GM19455 (cell line): ENCODE data around the gene GRID2.

Experiments used
- ATAC-seq: cut with Tn5 transposase; IDR thresholded peaks from one replicate; pipeline ENCODE4 v1.9.1; 2021; ENCODE audit not compliant: unreplicated experiment

The GRID2 gene

DNA sequence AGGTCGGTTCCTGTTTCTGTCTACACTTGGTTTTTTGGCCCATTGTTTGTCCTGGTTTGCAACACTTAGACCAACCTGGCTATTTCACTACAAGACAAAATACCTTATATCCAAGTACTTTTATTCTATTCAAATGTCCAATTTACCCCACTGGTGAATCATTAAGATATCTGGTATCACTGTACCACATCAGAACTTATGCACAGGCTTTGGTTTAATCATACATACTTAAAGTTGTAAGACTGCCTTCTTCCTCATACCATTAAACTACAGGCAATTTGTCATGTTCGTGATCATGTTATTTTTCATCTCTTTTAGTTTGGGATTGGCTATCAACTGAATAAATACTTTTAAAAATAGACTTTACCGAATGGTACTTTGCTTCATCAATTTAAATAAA lies 1471.8 kb downstream of the GRID2 start:
- no peak for ATAC-seq

DNA sequence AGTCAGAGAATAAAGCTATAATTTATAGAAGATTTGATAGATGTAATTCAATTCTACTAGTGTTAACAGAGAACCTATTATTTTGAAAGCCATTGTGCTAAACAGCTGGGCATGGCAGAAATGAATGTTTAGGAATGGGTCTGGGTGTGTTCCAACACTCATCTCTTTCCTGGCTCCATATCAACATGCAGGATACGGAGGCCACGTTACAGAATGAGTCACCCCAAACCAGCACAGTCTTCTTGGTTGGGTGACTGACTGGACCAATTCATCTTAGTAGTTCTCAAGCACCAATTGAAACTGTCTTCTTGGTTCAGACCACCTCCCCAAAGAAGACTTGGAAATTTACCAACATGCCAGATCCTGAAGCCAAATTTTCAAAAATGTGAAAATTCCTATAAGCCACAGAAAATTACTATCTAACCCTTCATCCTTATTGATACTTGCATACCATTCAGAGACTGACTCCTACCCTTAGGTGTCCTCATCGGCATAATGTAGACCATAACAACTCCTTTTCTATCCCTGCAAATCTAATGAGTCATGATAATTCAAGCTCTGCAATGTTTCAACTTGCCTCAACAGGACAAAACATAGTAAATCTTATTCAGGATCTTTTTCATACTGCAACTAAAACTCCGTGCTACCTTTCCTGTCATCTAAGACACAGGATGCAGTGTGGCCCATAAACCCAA lies 1472.8 kb downstream of the GRID2 start:
- ATAC-seq, result no peak

- ATAC-seq, result no peak
Observed at GRCh38 chr4:93777081-93777460, 1473.3 kb downstream of the GRID2 start.

- no peak for ATAC-seq
Observed at GRCh38 chr4:93779228-93779627, 1475.5 kb downstream of the GRID2 start.

DNA sequence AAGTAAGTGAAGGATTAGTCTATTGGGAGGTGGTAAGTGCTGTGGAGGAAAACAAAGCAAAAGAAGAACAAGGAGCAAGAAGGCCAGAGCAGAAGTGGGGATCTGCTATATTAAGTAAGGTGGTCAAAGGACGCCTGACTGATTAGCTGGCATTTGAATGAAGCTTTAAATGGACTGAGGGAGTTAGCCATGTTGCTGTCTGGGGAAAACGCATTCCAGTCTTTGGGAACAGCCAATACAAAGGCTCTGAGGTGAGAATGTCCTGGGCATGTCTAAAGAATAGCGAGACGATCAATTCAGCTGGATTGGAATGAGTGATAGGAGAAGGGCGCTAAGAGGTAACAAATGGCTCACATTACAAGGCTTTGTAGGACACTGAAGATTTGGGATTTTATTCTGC lies 1476.3 kb downstream of the GRID2 start:
- ATAC-seq, result no peak

DNA sequence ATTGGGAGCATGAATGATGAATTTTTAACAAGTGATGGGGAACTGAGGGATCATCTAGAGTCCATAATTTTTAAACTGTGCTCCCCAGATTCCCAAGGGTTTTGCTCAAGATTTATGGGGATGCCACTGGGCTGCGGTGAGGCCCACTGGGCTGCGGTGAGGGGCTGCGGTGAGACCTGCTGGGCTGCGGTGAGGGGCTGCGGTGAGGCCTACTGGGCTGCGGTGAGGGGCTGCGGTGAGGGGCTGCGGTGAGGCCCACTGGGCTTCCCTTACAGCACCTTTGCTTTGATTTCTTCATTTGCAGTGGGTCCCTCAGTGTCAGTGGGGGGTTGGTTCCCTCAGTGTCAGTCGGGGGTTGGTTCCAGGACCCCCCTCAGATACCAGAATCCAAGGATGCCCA lies 1477.4 kb downstream of the GRID2 start:
- no peak for ATAC-seq

GRCh38 chr4:93786149-93786548 lies 1482.4 kb downstream of the GRID2 start:
- ATAC-seq, result no peak

GRCh38 chr4:93788712-93789111 lies 1484.9 kb downstream of the GRID2 start:
- ATAC-seq, result no peak

GRCh38 chr4:93791570-93792195 lies 1487.9 kb downstream of the GRID2 start:
- ATAC-seq, result peak; percentile 79

GRCh38 chr4:93802045-93802444 lies 1498.3 kb downstream of the GRID2 start:
- no peak for ATAC-seq

GRCh38 chr4:93809773-93810172 lies 1506.0 kb downstream of the GRID2 start:
- ATAC-seq, result no peak

DNA sequence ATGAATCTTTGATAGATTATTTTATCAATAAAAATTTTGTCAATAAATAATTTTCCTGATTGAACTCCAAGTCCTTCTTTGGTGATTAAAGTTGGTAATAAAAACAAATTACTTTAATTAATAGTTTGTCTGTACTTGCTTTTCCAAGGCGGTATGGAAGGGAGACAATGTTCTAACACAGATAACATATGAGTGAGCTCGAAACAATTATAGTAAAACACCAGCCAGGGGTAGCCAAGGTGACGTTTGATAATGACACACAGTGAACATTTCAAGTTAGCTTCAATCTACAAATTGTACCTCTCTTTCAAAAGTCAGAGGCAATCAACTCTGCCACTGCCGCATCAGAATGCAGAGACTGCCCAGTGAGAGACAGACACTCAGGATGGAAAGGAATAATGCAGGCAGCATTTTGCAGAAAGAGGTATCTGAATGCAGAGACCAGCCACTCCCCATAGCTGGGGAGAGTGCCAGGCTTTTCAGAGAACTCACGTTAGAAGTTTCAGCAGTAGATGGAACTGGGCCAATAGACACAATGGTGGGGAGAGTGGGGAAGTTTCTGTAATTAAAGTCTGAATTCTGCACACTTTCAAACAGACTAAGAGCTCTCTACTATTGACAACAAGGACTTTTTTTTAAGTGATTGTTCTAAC lies 1506.7 kb downstream of the GRID2 start:
- no peak for ATAC-seq

DNA sequence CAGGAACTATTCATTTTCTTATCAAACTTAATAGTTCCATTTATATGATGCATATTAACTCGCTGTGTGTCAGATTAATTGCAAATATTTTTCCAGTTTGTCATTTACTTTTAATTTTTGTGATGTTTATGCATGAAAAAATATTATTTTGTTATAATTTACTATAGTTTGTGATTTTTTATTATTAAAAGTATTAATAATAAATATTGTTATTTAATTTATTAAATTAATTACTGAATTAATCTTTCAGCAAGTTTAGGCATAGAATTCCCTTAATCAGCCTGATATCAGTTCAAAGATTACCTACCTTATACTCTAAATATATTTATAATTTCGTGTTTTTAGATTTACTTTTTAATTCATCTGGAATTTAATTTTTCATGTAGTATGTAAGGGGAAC lies 1509.3 kb downstream of the GRID2 start:
- no peak for ATAC-seq

DNA sequence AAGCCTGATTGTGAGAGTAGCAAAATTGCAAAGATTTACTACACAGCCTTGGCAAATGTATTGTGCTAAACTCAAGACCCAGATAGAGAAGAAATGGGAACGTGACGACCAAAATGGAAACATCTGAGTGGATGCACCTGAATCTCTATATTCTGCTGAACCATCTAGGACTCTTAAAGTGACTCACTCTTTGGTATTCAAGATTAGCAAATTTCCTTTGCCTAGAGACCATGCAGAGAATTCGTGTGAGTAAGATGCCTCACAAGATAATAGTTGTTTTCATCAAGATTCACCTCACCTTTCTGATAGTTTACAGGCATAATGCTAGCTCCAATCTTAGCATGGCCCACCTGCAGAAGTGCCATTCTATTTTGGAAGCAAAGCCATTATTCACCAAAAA lies 1510.4 kb downstream of the GRID2 start:
- no peak for ATAC-seq

DNA sequence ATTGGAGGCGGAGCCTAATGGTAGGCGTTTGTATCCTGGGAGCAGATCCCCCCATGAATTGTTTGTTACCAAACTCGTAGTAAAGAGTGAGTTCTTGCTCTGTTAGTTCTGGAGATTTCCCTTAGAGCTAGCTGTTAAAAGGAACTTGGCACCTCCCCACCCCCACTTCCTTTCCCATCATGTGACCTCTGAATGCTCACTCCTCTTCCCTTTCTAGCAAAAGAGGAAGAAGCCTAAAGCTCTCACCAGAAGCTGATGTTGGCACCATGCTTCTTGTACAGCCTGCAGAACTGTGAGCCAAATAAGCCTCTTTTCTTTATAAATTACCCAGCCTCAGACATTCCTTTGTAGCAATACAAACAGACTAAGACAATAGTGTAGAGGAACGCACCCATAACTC lies 1511.0 kb downstream of the GRID2 start:
- no peak for ATAC-seq
